HG03378 (cell line): ENCODE data around the gene GPR61.

Experiments used
- ATAC-seq: cut with Tn5 transposase; IDR thresholded peaks from one replicate; pipeline ENCODE4 v1.9.1; 2021; ENCODE audit warnings: mild to moderate bottlenecking, moderate library complexity; ENCODE audit not compliant: unreplicated experiment

Gene GPR61

GRCh38 chr1:109566982-109567381 lies 27.3 kb downstream of the GPR61 start:
- no peak for ATAC-seq

DNA sequence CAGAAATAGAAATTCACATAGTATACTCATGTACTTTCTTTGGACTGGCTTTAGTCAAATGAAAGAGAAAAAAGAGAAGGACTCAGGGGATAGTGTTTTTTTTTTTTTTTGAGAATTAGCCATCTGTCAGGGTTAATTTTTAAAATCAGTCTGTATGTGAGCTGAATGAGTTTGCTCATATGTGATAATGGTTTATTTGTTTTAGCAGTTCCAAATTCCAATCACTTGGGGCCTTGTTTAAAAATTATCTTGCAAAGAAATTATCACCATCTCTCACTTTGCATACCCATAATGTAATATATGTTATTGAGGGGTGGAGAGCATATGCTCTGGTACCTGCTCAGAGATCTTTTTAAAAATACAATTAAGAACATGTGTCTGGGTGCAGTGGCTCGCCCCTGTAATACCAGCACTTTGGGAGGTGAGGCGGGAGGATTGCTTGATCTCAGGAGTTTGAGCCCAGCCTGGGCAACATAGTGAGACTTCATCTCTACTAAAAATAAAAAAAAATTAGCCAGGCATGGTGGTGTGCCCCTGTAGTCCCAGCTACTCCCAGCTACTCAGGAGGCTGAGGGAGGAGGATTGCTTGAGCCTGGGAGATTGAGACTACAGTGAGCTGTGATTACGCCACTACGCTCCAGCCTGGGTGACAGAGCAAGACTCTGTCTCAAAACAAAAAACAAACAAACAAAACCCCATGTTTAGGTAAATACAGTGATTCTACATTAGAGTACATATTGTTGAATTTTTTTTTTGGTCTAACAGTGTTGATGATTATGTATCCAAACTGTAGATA lies 28.4 kb downstream of the GPR61 start:
- ATAC-seq = no peak

GRCh38 chr1:109569323-109569722 lies 29.7 kb downstream of the GPR61 start:
- no peak for ATAC-seq

DNA sequence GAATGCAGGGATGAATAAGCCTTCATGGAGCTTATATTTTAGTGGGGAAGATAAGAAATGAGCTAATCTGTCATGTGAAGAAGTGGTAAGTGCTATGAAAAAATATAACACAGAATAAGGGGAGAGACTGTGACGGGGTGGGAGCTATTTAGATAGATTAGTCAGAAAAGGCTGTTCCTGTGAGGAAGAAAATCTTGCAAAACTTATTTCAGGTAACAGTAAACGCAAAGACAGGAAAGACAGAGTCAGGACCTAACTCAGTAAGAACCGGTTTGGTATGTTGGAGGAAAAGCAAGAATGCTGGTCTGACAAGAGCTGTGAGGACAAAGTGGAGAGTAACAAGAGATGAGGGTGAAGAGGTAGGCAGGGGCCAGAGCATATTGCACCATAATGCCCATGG lies 30.7 kb downstream of the GPR61 start:
- no peak for ATAC-seq

GRCh38 chr1:109573785-109574184 lies 34.1 kb downstream of the GPR61 start:
- ATAC-seq = no peak

DNA sequence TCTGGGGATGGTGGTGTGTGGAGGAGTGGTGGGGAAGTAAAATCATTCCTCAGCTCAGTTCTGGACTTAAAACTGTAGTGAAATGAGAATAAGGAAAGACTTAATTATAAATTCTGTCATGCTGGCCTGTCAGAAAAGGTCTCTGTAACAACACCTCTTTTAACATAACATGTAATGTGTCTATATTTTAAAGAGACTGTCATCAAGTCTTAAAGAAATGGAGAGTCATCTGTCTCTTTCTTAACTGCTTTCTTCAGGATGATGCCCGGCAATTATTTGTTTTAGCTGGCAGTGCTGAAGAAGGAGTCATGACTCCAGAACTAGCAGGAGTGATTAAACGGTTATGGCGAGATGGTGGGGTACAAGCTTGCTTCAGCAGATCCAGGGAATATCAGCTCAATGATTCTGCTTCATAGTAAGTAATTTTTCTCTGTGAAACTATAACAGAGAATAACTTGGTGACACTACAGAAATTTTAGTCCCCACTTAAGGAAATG lies 39.3 kb downstream of the GPR61 start:
- no peak for ATAC-seq

DNA sequence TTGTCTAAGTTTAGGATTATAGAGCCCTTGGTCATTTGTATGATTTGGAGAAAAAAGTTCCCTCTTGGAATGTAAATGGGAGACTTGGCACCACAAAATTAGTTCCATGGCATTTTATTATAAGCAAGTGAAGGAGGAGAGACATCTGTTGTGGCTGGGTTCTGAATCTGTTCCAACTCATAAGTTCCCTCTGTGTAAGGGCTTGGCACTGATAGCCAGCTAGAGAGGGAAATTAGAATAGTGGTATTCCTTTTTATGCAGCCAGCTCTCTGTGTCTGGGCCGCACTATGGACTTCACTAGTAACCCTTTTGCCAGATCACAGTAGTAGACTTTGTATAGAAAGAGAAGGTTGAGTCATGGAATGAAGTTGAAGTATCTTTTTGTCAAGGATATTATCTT lies 39.8 kb downstream of the GPR61 start:
- no peak for ATAC-seq

GRCh38 chr1:109582021-109582420 lies 42.3 kb downstream of the GPR61 start:
- no peak for ATAC-seq

DNA sequence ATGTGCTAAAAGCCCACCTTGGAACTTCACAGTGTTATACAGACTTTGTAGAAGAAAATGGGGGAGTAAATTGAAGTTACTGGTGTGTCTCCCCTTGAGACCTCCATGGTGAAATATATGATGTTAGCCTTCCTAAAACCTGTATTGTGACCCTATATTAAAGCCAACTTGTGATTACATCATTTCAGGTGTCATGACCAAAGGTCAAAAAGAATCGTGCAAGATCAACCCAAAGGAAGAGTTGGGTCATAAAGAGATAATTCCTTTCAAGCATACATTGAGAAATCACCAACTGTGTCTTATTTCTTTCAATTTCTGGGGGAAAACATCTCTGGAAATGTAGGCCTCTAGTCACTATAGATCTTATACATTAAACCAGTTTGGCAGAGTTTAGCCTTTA lies 45.1 kb downstream of the GPR61 start:
- no peak for ATAC-seq

GRCh38 chr1:109586055-109586454 lies 46.4 kb downstream of the GPR61 start:
- no peak for ATAC-seq

- ATAC-seq = no peak
These were observed 49.5 kb downstream of the GPR61 start for GRCh38 chr1:109589177-109589576.

DNA sequence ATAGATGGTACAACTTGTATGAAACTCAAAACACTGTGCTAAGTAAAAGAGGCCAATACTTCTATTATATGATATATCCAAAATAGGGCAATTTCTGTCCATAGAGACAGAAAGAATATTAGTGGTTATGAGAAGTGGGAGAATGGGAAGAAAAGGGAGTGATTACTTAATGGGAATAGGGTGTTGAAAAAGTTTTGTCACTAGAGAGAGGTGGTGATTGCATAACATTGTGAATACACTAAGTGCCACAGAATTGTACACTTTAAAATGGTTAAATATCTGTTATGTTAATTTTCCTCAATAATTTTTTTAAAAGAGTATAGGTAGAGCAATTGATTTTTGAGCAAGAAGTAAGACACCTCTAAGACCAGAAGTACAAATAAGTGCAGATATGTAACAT lies 50.0 kb downstream of the GPR61 start:
- no peak for ATAC-seq

DNA sequence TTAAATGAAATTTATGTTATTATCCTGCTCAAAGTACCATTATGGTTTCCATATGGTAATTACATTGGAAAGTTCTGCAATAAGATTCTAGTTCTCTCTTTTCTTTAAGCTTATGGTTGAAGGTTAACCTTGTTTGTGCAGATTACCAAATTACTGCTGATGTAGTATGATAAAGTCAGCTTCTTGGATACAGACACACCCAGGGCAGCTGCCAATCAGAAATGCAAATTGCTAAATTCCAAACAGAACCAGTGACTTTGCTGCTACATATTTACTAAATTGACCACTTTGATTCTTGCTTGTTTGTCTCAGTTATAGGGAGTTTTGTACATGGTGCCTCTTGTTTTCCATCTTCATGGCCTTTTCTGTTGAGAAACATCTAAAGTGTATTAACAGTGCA lies 53.2 kb downstream of the GPR61 start:
- no peak for ATAC-seq

GRCh38 chr1:109595531-109595930 lies 55.9 kb downstream of the GPR61 start:
- no peak for ATAC-seq
